Measurements from ENCODE around the gene CYP24A1.

CYP24A1 gene

DNA sequence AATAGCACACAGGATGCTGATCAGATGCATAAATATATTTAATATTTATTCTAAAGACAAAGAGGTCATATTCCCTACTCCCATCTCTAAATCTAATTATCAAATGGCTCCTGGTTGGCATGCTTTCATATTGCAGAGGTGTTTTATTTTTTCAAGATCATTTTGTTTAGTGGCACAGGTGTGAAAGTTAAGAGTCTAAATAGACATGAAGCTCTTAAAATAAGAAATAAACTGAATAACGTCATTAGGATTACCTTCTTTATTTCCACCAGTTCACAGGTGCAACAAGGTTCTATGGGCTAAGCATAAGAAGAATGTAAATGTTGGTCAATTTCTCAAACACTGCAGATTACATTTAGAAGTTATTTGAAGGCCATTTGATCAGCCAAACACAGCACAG lies 7.1 kb upstream of the CYP24A1 start:
- DNase-seq (no peak), ATAC-seq (ENCODE audit: insufficient read depth, low read depth) (no peak)
- H3K27me3 ChIP-seq (ENCODE audit: insufficient read depth, low read length, poor library complexity) = peaks cover 27% of the 10 kb centered on the region
- no peak overlapping the region for H3K4me2 ChIP-seq (ENCODE audit: insufficient read depth, low read length)
- no peak overlapping the region for H3K27ac ChIP-seq (ENCODE audit: low read length)
- H3K9ac ChIP-seq (ENCODE audit: low read depth, low read length) = no peak overlapping the region
- no peaks in the 10 kb centered on the region for H3K36me3 ChIP-seq (ENCODE audit: insufficient read depth, low read length)
- H3K4me3 ChIP-seq (ENCODE audit: low read depth in 1 of 2, low read length in 2 of 2) = no peak overlapping the region
- no peaks in the 10 kb centered on the region for H3K4me1 ChIP-seq (ENCODE audit: insufficient read depth, low read length)
- no peaks in the 10 kb centered on the region for H3K79me2 ChIP-seq (ENCODE audit: insufficient read depth, low read length)
- TF ChIP-seq, protein P1, sequence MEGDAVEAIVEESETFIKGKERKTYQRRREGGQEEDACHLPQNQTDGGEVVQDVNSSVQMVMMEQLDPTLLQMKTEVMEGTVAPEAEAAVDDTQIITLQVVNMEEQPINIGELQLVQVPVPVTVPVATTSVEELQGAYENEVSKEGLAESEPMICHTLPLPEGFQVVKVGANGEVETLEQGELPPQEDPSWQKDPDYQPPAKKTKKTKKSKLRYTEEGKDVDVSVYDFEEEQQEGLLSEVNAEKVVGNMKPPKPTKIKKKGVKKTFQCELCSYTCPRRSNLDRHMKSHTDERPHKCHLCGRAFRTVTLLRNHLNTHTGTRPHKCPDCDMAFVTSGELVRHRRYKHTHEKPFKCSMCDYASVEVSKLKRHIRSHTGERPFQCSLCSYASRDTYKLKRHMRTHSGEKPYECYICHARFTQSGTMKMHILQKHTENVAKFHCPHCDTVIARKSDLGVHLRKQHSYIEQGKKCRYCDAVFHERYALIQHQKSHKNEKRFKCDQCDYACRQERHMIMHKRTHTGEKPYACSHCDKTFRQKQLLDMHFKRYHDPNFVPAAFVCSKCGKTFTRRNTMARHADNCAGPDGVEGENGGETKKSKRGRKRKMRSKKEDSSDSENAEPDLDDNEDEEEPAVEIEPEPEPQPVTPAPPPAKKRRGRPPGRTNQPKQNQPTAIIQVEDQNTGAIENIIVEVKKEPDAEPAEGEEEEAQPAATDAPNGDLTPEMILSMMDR (IDR thresholded peaks at IDR 0.05; ENCODE audit: borderline replicate concordance, extremely low read depth, low read length, poor library complexity, severe bottlenecking) = no peak
- H4K20me1 ChIP-seq (ENCODE audit: insufficient read depth, low read length) = no peaks in the 10 kb centered on the region
- H2AFZ ChIP-seq (ENCODE audit: low read depth, low read length) = no peak overlapping the region
- H3K9me3 ChIP-seq (ENCODE audit: insufficient read depth, low read length, severe bottlenecking) = no peaks in the 10 kb centered on the region

DNA sequence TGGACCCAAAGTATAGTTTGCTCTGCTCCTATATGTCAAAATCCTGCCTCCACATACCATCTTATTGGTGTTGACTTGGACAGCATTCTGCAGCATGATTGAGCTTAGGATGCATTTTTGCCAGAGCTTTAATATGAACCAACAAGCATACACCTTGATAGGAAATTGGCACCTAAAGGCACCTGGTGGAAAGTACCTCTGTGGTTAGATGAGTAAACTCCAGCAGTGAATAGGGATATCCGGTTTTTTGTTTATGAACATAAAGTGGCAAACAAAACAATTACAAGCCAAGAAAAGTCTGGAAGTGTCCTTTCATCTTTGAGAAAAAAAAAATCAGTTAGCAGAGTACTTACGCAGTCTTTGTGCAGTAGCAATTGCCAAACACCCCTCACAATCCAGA lies 6.2 kb upstream of the CYP24A1 start:
- Histone ChIP-seq H3K9ac (ENCODE audit: low read depth, low read length) (no peak overlapping the region), H3K36me3 (ENCODE audit: insufficient read depth, low read length) (no peaks in the 10 kb centered on the region)

DNA sequence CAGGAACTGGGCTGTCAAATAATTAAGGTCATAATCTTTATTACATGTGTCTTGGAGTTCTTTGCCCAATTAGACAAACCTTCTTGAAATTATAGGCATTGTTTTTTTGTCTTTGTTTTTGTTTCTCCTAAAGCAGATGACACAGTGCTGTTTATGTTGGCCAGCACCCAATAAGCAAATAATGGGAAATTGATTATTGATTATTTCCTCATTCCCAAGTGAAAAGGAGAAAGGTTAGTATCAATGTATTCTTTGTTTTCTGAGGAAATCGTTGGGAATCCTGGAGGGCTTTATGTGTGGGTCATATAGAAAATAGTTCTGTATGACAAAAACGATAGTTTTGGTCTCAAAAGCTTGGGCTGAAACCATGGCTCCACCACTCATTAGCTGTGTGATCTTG lies 4.5 kb upstream of the CYP24A1 start:
- H3K4me2 ChIP-seq (ENCODE audit: insufficient read depth, low read length) = no peak overlapping the region
- DNase-seq (no peak), ATAC-seq (ENCODE audit: insufficient read depth, low read depth) (no peak)
- no peaks in the 10 kb centered on the region for H3K79me2 ChIP-seq (ENCODE audit: insufficient read depth, low read length)
- H3K4me3 ChIP-seq (ENCODE audit: low read depth in 1 of 2, low read length in 2 of 2) = no peak overlapping the region
- no peak overlapping the region for H2AFZ ChIP-seq (ENCODE audit: low read depth, low read length)
- H3K9me3 ChIP-seq (ENCODE audit: insufficient read depth, low read length, severe bottlenecking) = no peaks in the 10 kb centered on the region
- H3K9ac ChIP-seq (ENCODE audit: low read depth, low read length) = no peak overlapping the region
- H3K4me1 ChIP-seq (ENCODE audit: insufficient read depth, low read length) = no peaks in the 10 kb centered on the region
- TF ChIP-seq, protein P1 (IDR thresholded peaks at IDR 0.05; ENCODE audit: borderline replicate concordance, extremely low read depth, low read length, poor library complexity, severe bottlenecking) = no peak
- no peak for TF ChIP-seq EZH2 (IDR thresholded peaks at IDR 0.05; ENCODE audit: borderline replicate concordance, low read depth, low read length, severe bottlenecking)
- H3K27ac ChIP-seq (ENCODE audit: low read length) = no peak overlapping the region
- no peaks in the 10 kb centered on the region for H4K20me1 ChIP-seq (ENCODE audit: insufficient read depth, low read length)
- no peaks in the 10 kb centered on the region for H3K36me3 ChIP-seq (ENCODE audit: insufficient read depth, low read length)
- H3K27me3 ChIP-seq (ENCODE audit: insufficient read depth, low read length, poor library complexity) = peaks cover 13% of the 10 kb centered on the region

More for the DNA sequence above, 6.2 kb upstream of the CYP24A1 start:
- ATAC-seq (ENCODE audit: insufficient read depth, low read depth) = no peak
- Histone ChIP-seq H3K4me3 (ENCODE audit: low read depth in 1 of 2, low read length in 2 of 2) (no peak overlapping the region), H3K4me1 (ENCODE audit: insufficient read depth, low read length) (no peaks in the 10 kb centered on the region), H3K27me3 (ENCODE audit: insufficient read depth, low read length, poor library complexity) (peaks cover 19% of the 10 kb centered on the region), H3K9me3 (ENCODE audit: insufficient read depth, low read length, severe bottlenecking) (no peaks in the 10 kb centered on the region), H2AFZ (ENCODE audit: low read depth, low read length) (no peak overlapping the region), H3K79me2 (ENCODE audit: insufficient read depth, low read length) (no peaks in the 10 kb centered on the region), H3K4me2 (ENCODE audit: insufficient read depth, low read length) (no peak overlapping the region), H3K27ac (ENCODE audit: low read length) (no peak overlapping the region), H4K20me1 (ENCODE audit: insufficient read depth, low read length) (no peaks in the 10 kb centered on the region)
- TF ChIP-seq EZH2 (IDR thresholded peaks at IDR 0.05; ENCODE audit: borderline replicate concordance, low read depth, low read length, severe bottlenecking) = no peak
- TF ChIP-seq, protein P1 (IDR thresholded peaks at IDR 0.05; ENCODE audit: borderline replicate concordance, extremely low read depth, low read length, poor library complexity, severe bottlenecking) = no peak
- no peak for DNase-seq

DNA sequence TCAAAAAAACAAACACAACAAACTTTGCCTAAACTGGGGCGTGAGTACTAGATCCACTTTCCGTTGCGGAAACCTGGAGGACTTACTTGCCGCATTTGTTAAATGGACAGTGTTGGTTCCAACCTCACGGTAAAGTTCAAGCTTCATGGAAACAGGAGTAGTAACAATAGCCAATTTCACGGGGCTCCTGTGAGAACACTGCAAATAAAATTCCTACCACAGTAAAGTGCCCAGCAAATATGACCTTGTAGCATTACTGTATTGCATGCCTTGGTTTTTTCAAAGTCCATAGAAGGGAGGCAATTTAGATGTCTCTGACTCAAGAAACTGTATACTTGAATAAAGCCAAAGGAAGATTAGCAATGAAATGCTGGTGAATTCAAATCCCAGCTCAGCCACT lies 3.6 kb upstream of the CYP24A1 start:
- H3K36me3 ChIP-seq (ENCODE audit: insufficient read depth, low read length) = no peaks in the 10 kb centered on the region
- H3K9me3 ChIP-seq (ENCODE audit: insufficient read depth, low read length, severe bottlenecking) = no peaks in the 10 kb centered on the region
- H3K27ac ChIP-seq (ENCODE audit: low read length) = no peak overlapping the region
- TF ChIP-seq, protein P1 (IDR thresholded peaks at IDR 0.05; ENCODE audit: borderline replicate concordance, extremely low read depth, low read length, poor library complexity, severe bottlenecking) = no peak
- TF ChIP-seq EZH2 (IDR thresholded peaks at IDR 0.05; ENCODE audit: borderline replicate concordance, low read depth, low read length, severe bottlenecking) = no peak
- H3K9ac ChIP-seq (ENCODE audit: low read depth, low read length) = no peak overlapping the region
- peaks cover 13% of the 10 kb centered on the region for H3K27me3 ChIP-seq (ENCODE audit: insufficient read depth, low read length, poor library complexity)
- H3K4me3 ChIP-seq (ENCODE audit: low read depth in 1 of 2, low read length in 2 of 2) = no peak overlapping the region
- H3K4me1 ChIP-seq (ENCODE audit: insufficient read depth, low read length) = no peaks in the 10 kb centered on the region
- no peak overlapping the region for H3K4me2 ChIP-seq (ENCODE audit: insufficient read depth, low read length)
- DNase-seq (no peak), ATAC-seq (ENCODE audit: insufficient read depth, low read depth) (no peak)
- no peaks in the 10 kb centered on the region for H3K79me2 ChIP-seq (ENCODE audit: insufficient read depth, low read length)
- no peaks in the 10 kb centered on the region for H4K20me1 ChIP-seq (ENCODE audit: insufficient read depth, low read length)
- H2AFZ ChIP-seq (ENCODE audit: low read depth, low read length) = no peak overlapping the region
